HG03097 (cell line): ENCODE measurements around the gene AIMP1.
"Not testable (repeated sequence)": the region's sequence is repeated elsewhere in the genome, so short reads cannot be mapped to it uniquely, and the experiment has no call there.

Source experiments
- ATAC-seq: cut with Tn5 transposase; IDR thresholded peaks from one replicate; pipeline ENCODE4 v1.9.1; 2021; ENCODE audit not compliant: unreplicated experiment, low FRiP score

AIMP1 gene

GRCh38 chr4:106398898-106399297 is 82.5 kb downstream of the AIMP1 start:
- not testable (repeated sequence) for ATAC-seq
